H9 (cell line): ENCODE measurements around the gene PPP2R1A. TPM values are rescaled to one million over a fixed set of nuclear protein-coding genes. Genes with fewer than 3 reads are reported as not detected.

ENCODE experiments used
- DNase-seq: peaks from one replicate; pipeline ENCODE4 v3.0.0-alpha.2; 2017
- H2AFZ ChIP-seq: one replicate; pipeline ENCODE4 v1.6.1; 2013; ENCODE audit warnings: mild to moderate bottlenecking, low read length, control low read depth, moderate library complexity
- H2AK5ac ChIP-seq: 2 replicates; pipeline ENCODE4 v1.6.1; 2013; ENCODE audit warnings: low read length, control low read depth, mixed read lengths; ENCODE audit not compliant: insufficient read length
- H2BK120ac ChIP-seq: one replicate; pipeline ENCODE4 v1.6.1; 2013; ENCODE audit warnings: low read depth, mild to moderate bottlenecking, low read length, control low read depth, inconsistent platforms; ENCODE audit not compliant: poor library complexity, severe bottlenecking
- H2BK12ac ChIP-seq: 2 replicates; pipeline ENCODE4 v1.6.1; 2013; ENCODE audit warnings: low read length, control low read depth, mixed read lengths, low read depth; ENCODE audit not compliant: insufficient read length
- H2BK15ac ChIP-seq: 2 replicates; pipeline ENCODE4 v1.6.1; 2013; ENCODE audit warnings: low read depth, low read length, control low read depth
- H2BK20ac ChIP-seq: one replicate; pipeline ENCODE4 v1.6.1; 2013; ENCODE audit warnings: low read depth, mild to moderate bottlenecking, low read length, control low read depth, inconsistent platforms; ENCODE audit not compliant: poor library complexity, severe bottlenecking
- H2BK5ac ChIP-seq: 2 replicates; pipeline ENCODE4 v1.6.1; 2013; ENCODE audit warnings: low read length, control low read depth, mixed read lengths; ENCODE audit not compliant: insufficient read length
- H3K14ac ChIP-seq: 2 replicates; pipeline ENCODE4 v1.6.1; 2013; ENCODE audit warnings: low read length, control low read depth; ENCODE audit not compliant: insufficient read depth
- H3K18ac ChIP-seq: 2 replicates; pipeline ENCODE4 v1.6.1; 2013; ENCODE audit warnings: low read depth, mild to moderate bottlenecking, mixed read lengths, low read length, control low read depth; ENCODE audit not compliant: insufficient read length
- H3K23ac ChIP-seq: 2 replicates; pipeline ENCODE4 v1.6.1; 2013; ENCODE audit warnings: low read length, control low read depth, mixed read lengths, low read depth; ENCODE audit not compliant: insufficient read length
- H3K23me2 ChIP-seq: 2 replicates; pipeline ENCODE4 v1.6.1; 2013; ENCODE audit warnings: low read depth, mild to moderate bottlenecking, mixed read lengths, low read length, control low read depth; ENCODE audit not compliant: insufficient read length, poor library complexity, severe bottlenecking
- H3K27ac ChIP-seq: 2 replicates; pipeline ENCODE4 v1.5.1; 2013; ENCODE audit warnings: low read length, control low read depth, mixed read lengths, low read depth; ENCODE audit not compliant: insufficient read length
- H3K27me3 ChIP-seq: 2 replicates; pipeline ENCODE4 v1.6.1; 2013; ENCODE audit warnings: low read length, control low read depth, inconsistent platforms; ENCODE audit not compliant: insufficient read depth
- H3K4ac ChIP-seq: 2 replicates; pipeline ENCODE4 v1.6.1; 2013; ENCODE audit warnings: low read depth, mild to moderate bottlenecking, control low read depth, inconsistent platforms, low read length, moderate library complexity
- H3K4me1 ChIP-seq: 2 replicates; pipeline ENCODE4 v1.6.1; 2013; ENCODE audit warnings: low read length, control low read depth, inconsistent platforms; ENCODE audit not compliant: insufficient read depth
- H3K4me2 ChIP-seq: 2 replicates; pipeline ENCODE4 v1.6.1; 2013; ENCODE audit warnings: low read length, control low read depth, mixed read lengths; ENCODE audit not compliant: insufficient read length, insufficient read depth
- H3K56ac ChIP-seq: 2 replicates; pipeline ENCODE4 v1.6.1; 2013; ENCODE audit warnings: low read depth, mild to moderate bottlenecking, mixed read lengths, low read length, control low read depth; ENCODE audit not compliant: insufficient read length
- H3K79me1 ChIP-seq: 2 replicates; pipeline ENCODE4 v1.6.1; 2013; ENCODE audit warnings: low read depth, mild to moderate bottlenecking, moderate library complexity, low read length, control low read depth, inconsistent platforms; ENCODE audit not compliant: insufficient read depth, poor library complexity, severe bottlenecking
- H3K79me2 ChIP-seq: 2 replicates; pipeline ENCODE4 v1.6.1; 2013; ENCODE audit warnings: low read length, control low read depth, inconsistent platforms; ENCODE audit not compliant: insufficient read depth
- H3K9ac ChIP-seq: 2 replicates; pipeline ENCODE4 v1.6.1; 2013; ENCODE audit warnings: low read length, control low read depth, mixed read lengths; ENCODE audit not compliant: insufficient read length; ENCODE audit errors: extremely low read depth
- H3K9me3 ChIP-seq: one replicate; pipeline ENCODE4 v1.6.1; 2013; ENCODE audit warnings: low read depth, low read length, inconsistent platforms; ENCODE audit not compliant: control insufficient read depth
- H3T11ph ChIP-seq: one replicate; pipeline ENCODE4 v1.6.1; 2013; ENCODE audit warnings: mild to moderate bottlenecking, low read length, control low read depth, inconsistent platforms
- H4K20me1 ChIP-seq: one replicate; pipeline ENCODE4 v1.6.1; 2013; ENCODE audit not compliant: control insufficient read depth, insufficient read length, insufficient read depth
- H4K5ac ChIP-seq: 2 replicates; pipeline ENCODE4 v1.6.1; 2013; ENCODE audit warnings: low read depth, mild to moderate bottlenecking, mixed read lengths, low read length, control low read depth; ENCODE audit not compliant: insufficient read length
- H4K8ac ChIP-seq: replicated peaks from 2 replicates; pipeline ENCODE4 v1.6.1; 2013; ENCODE audit warnings: low read length, control low read depth, mixed read lengths, low read depth; ENCODE audit not compliant: insufficient read length
- H4K91ac ChIP-seq: 2 replicates; pipeline ENCODE4 v1.6.1; 2013; ENCODE audit warnings: low read depth, mild to moderate bottlenecking, moderate library complexity, mixed read lengths, low read length, control low read depth; ENCODE audit not compliant: insufficient read length
- H3K27ac Mint-ChIP-seq, 3 experiments: 2 replicates in 2 of 3; 3 replicates in 1 of 3; pipeline ENCODE4 v1.8.0; 2020 to 2021; ENCODE audit warnings: mixed read lengths in 3 of 3, mild to moderate bottlenecking in 1 of 3, moderate library complexity in 1 of 3
- H3K27me3 Mint-ChIP-seq: 2 replicates; pipeline ENCODE4 v1.8.0; 2021; ENCODE audit warnings: low read depth, mild to moderate bottlenecking, moderate library complexity, mixed read lengths
- H3K36me3 Mint-ChIP-seq, 3 experiments: 2 replicates in 2 of 3; 3 replicates in 1 of 3; pipeline ENCODE4 v1.8.0; 2020 to 2021; ENCODE audit warnings: low read depth in 3 of 3, mixed read lengths in 3 of 3; ENCODE audit not compliant: insufficient read depth in 1 of 3
- H3K4me1 Mint-ChIP-seq, 2 experiments: 2 replicates each; pipeline ENCODE4 v1.8.0; 2020; ENCODE audit warnings: mixed read lengths in 2 of 2
- H3K4me3 Mint-ChIP-seq, 2 experiments: 2 replicates in 1 of 2; 3 replicates in 1 of 2; pipeline ENCODE4 v1.8.0; 2020 to 2021; ENCODE audit warnings: mild to moderate bottlenecking in 2 of 2, mixed read lengths in 2 of 2, moderate library complexity in 1 of 2
- H3K9me3 Mint-ChIP-seq, 2 experiments: 2 replicates in 1 of 2; 3 replicates in 1 of 2; pipeline ENCODE4 v1.8.0; 2020; ENCODE audit warnings: mild to moderate bottlenecking in 2 of 2, mixed read lengths in 2 of 2, moderate library complexity in 1 of 2
- WGBS: extraction: QIAGEN DNeasy Blood & Tissue Kit; methylation state at CpG from one replicate; pipeline ENCODE4 v1.1.7; 2013; ENCODE audit warnings: missing lambda C conversion rate, low lambda C conversion rate, mixed read lengths; ENCODE audit not compliant: insufficient read length; ENCODE audit errors: extremely low coverage; 5-methylcytosine and 5-hydroxymethylcytosine counted together
- total RNA-seq: library from RNA; stranded (reverse); gene quantifications from 2 replicates; pipeline ENCODE4 v1.2.1, GENCODE V29; 2021
- TF ChIP-seq, protein P1 (sequence below): fragments of 200-600 bp; sonication (generic); conservative IDR thresholded peaks from 3 replicates; pipeline ENCODE4 v1.8.0; 2021; ENCODE audit warnings: antibody characterized with exemption, mild to moderate bottlenecking

PPP2R1A gene
- total RNA-seq, 1 experiment from 2014 or later: 432 TPM

- Histone ChIP-seq H3T11ph (no peak overlapping the region), H4K91ac (no peak overlapping the region), H3K9ac (no peak overlapping the region), H3K14ac (no peak overlapping the region), H3K27ac (no peak overlapping the region), H2BK120ac (no peak overlapping the region), H4K5ac (no peak overlapping the region), H2BK12ac (no peak overlapping the region), H4K20me1 (no peaks in the 10 kb centered on the region), H2BK5ac (no peak overlapping the region), H3K23me2 (no peaks in the 10 kb centered on the region), H3K56ac (no peak overlapping the region), H2BK20ac (no peak overlapping the region), H2AFZ (no peak overlapping the region), H2AK5ac (no peak overlapping the region), H3K79me1 (peaks cover 3% of the 10 kb centered on the region), H3K9me3 (no peaks in the 10 kb centered on the region), H3K4ac (no peak overlapping the region), H4K8ac (no peak overlapping the region), H3K4me2 (no peak overlapping the region), H3K23ac (no peak overlapping the region), H2BK15ac (no peak overlapping the region), H3K79me2 (peaks cover 18% of the 10 kb centered on the region), H3K27me3 (no peaks in the 10 kb centered on the region), H3K4me1 (peaks cover 7% of the 10 kb centered on the region; the same call in 1 of the 2 replicates), H3K18ac (no peak overlapping the region)
- no CpG with 5 or more reads among the region's 1 CpG for WGBS
- no peak for DNase-seq
- Mint-ChIP-seq H3K9me3 (no peaks in the 10 kb centered on the region), H3K4me1 (peaks cover 20 to 21% of the 10 kb centered on the region in 2 experiments), H3K4me3 (no peak overlapping the region), H3K27me3 (no peaks in the 10 kb centered on the region), H3K27ac (no peak overlapping the region), H3K36me3 (peaks cover 5 to 14% (median 10%) of the 10 kb centered on the region in 3 experiments; a peak in 6 of 7 replicates)
- TF ChIP-seq, protein P1, sequence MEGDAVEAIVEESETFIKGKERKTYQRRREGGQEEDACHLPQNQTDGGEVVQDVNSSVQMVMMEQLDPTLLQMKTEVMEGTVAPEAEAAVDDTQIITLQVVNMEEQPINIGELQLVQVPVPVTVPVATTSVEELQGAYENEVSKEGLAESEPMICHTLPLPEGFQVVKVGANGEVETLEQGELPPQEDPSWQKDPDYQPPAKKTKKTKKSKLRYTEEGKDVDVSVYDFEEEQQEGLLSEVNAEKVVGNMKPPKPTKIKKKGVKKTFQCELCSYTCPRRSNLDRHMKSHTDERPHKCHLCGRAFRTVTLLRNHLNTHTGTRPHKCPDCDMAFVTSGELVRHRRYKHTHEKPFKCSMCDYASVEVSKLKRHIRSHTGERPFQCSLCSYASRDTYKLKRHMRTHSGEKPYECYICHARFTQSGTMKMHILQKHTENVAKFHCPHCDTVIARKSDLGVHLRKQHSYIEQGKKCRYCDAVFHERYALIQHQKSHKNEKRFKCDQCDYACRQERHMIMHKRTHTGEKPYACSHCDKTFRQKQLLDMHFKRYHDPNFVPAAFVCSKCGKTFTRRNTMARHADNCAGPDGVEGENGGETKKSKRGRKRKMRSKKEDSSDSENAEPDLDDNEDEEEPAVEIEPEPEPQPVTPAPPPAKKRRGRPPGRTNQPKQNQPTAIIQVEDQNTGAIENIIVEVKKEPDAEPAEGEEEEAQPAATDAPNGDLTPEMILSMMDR: no peak
Measured at GRCh38 chr19:52187407-52187806, 2.4 kb upstream of the PPP2R1A start.
